ENCODE data around the gene LAMA5. TPM values are rescaled to one million over a fixed set of nuclear protein-coding genes. Genes with fewer than 3 reads are reported as not detected.

Gene LAMA5
- total RNA-seq, 4 donors from 2014 or later: 13.0 to 35.8 (median 22.7) TPM

DNA sequence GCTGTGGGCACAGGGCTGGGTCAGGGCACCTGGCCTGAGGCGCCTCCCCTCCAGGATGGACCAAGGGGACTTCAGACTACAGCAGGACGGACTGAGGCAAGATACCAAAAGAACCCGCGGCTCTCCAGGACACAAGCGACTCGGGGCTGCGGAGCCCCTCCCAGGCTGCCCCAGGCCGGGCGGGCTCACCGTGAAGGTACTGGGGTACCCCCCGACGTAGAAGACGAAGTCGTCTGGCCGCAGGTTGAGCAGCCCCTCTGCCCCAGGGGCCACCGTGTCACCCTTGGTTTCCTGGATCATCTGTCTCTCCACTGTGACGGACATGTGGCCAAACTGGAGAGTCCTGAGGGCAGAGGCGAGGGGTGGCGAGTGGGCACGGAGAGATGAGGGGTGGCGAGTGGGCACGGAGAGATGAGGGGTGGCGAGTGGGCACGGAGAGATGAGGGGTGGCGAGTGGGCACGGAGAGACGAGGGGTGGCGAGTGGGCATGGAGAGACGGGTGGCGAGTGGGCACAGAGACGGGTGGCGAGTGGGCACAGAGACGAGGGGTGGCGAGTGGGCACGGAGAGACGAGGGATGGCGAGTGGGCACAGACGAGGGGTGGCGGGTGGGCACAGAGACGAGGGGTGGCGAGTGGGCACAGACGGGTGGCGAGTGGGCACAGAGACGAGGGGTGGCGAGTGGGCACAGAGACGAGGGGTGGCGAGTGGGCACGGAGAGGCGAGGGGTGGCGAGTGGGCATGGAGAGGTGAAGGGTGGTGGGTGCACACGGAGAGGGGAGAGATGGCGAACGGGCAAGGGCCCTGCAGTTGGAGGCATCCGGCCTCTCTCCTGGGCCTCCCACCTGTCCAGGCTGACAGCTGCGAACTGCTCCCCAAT is 53.4 kb downstream of the LAMA5 start:
- peaks cover 0 to 2% of the 10 kb centered on the region in 2 donors for H3K4me1 ChIP-seq
- no peak for ATAC-seq
- in situ Hi-C loops (cut with MboI; ENCODE audit: low sequenced_read_pairs in 4 of 4): no loop called here
- intact Hi-C loops (cut with DNase I; ENCODE audit: low total_unique reads): no loop called here
- no peak overlapping the region for H3K27ac ChIP-seq
- TF ChIP-seq POLR2A (IDR thresholded peaks at IDR 0.05) (no peak), CTCF (IDR thresholded peaks at IDR 0.05 in 4 of 5, conservative IDR thresholded peaks at IDR 0.05 in 1 of 5) (no peak)
- peaks cover 0 to 39% of the 10 kb centered on the region in 2 donors for H3K36me3 ChIP-seq
- H3K27me3 ChIP-seq: no peaks in the 10 kb centered on the region
- H3K4me3 ChIP-seq: no peak overlapping the region
- DNase-seq: no peak
- H3K9me3 ChIP-seq: no peaks in the 10 kb centered on the region

- intact Hi-C loops (cut with DNase I; ENCODE audit: low total_unique reads): no loop called here
- no peak for DNase-seq
Observed at GRCh38 chr20:62313021-62313420, 54.1 kb downstream of the LAMA5 start.

GRCh38 chr20:62312662-62312977 is 54.5 kb downstream of the LAMA5 start:
- no peak overlapping the region for H3K4me3 ChIP-seq
- peaks cover 5 to 13% of the 10 kb centered on the region in 2 donors for H3K4me1 ChIP-seq
- no peak for TF ChIP-seq CTCF (IDR thresholded peaks at IDR 0.05 in 4 of 5, conservative IDR thresholded peaks at IDR 0.05 in 1 of 5)
- TF ChIP-seq POLR2A (IDR thresholded peaks at IDR 0.05): no peak
- intact Hi-C loops (cut with DNase I; ENCODE audit: low total_unique reads): no loop called here
- in situ Hi-C loops (cut with MboI; ENCODE audit: low sequenced_read_pairs in 4 of 4): no loop called here
- peaks cover 0 to 50% of the 10 kb centered on the region in 2 donors for H3K36me3 ChIP-seq
- no peaks in the 10 kb centered on the region for H3K27me3 ChIP-seq
- H3K9me3 ChIP-seq: no peaks in the 10 kb centered on the region
- no peak for DNase-seq
- no peak for ATAC-seq
- H3K27ac ChIP-seq: no peak overlapping the region

More at GRCh38 chr20:62313021-62313420, 54.1 kb downstream of the LAMA5 start:
- Histone ChIP-seq H3K4me3 (no peak overlapping the region), H3K4me1 (peaks cover 5 to 9% of the 10 kb centered on the region in 2 donors), H3K36me3 (peaks cover 0 to 46% of the 10 kb centered on the region in 2 donors), H3K27ac (no peak overlapping the region), H3K9me3 (no peaks in the 10 kb centered on the region), H3K27me3 (no peaks in the 10 kb centered on the region)
- TF ChIP-seq CTCF (IDR thresholded peaks at IDR 0.05 in 4 of 5, conservative IDR thresholded peaks at IDR 0.05 in 1 of 5): no peak
- no peak for TF ChIP-seq POLR2A (IDR thresholded peaks at IDR 0.05)
- in situ Hi-C loops (cut with MboI; ENCODE audit: low sequenced_read_pairs in 4 of 4): no loop called here
- no peak for ATAC-seq

- intact Hi-C loops (cut with DNase I; ENCODE audit: low total_unique reads): no loop called here
- Histone ChIP-seq H3K27me3 (no peaks in the 10 kb centered on the region), H3K36me3 (peaks cover 0 to 49% of the 10 kb centered on the region in 2 donors), H3K27ac (no peak overlapping the region), H3K4me1 (peaks cover 8 to 19% of the 10 kb centered on the region in 2 donors), H3K9me3 (no peaks in the 10 kb centered on the region), H3K4me3 (no peak overlapping the region)
- TF ChIP-seq POLR2A (IDR thresholded peaks at IDR 0.05) (no peak), CTCF (IDR thresholded peaks at IDR 0.05 in 4 of 5, conservative IDR thresholded peaks at IDR 0.05 in 1 of 5) (no peak)
- ATAC-seq (no peak), DNase-seq (no peak)
- in situ Hi-C loops (cut with MboI; ENCODE audit: low sequenced_read_pairs in 4 of 4): no loop called here
Observed at GRCh38 chr20:62311832-62312661, 55.1 kb downstream of the LAMA5 start.

Measured in gastrocnemius medialis (tissue), 4 donors.